ENCODE measurements around the gene OR5AU1. TPM values are rescaled to one million over a fixed set of nuclear protein-coding genes. Genes with fewer than 3 reads are reported as not detected.

OR5AU1 gene
- not detected in 2 replicates for total RNA-seq

DNA sequence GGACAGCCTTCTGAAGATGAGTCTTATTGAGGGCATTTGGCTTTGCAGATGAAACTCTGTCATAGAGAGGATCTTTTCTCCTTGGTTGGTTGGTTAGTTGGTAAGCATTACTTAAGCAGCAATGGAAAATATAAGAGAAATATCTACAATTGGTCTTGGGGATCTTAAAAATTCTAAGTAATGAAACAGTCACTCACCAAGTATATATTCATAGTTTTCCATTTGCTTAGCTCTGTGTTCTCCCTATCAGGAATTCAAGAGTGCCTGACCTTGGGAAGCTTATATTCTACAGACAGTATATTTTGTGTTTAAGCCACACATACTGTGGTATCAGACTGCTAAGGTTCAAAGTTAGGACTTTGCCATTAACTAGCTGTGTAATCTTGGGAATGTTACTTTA lies at the start of gene OR5AU1:
Gene OR5AU1 (minus strand): TSS at position 101 of the 400 bp plus-strand sequence. CDS start 191 bp downstream, outside the sequence.
- no peak for DNase-seq (ENCODE audit: low read depth)

DNA sequence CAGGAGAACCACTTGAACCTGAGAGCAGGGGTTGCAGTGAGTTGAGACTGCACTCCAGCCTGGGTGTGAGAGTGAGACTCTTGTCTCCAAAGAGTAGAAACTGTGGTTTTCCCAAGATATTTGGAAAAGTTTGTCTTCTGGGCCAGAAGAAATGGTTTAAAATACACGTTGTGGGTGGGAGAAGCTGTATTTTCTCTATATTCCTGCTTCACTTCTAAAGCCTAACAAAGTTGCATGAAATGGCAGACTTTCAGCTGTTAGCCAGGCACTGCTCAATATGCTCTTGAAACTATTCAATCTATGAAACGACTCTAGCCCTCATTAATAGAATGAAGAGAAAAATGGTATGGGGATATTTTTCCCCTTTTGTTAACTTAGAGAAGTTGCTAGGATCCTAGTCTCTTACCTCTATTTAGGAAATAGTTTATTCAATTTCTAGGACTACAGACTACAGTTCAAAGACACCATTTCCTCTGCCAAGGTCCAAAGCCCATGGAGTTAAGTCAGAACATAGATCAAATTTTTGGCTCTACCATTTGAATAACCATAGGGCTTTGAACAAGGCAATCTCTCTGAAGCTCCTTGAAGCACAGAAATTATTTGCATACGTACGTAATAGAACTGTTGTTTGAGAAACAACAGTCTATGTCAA lies 49.3 kb upstream of the OR5AU1 start:
- DNase-seq (ENCODE audit: low read depth): no peak

DNA sequence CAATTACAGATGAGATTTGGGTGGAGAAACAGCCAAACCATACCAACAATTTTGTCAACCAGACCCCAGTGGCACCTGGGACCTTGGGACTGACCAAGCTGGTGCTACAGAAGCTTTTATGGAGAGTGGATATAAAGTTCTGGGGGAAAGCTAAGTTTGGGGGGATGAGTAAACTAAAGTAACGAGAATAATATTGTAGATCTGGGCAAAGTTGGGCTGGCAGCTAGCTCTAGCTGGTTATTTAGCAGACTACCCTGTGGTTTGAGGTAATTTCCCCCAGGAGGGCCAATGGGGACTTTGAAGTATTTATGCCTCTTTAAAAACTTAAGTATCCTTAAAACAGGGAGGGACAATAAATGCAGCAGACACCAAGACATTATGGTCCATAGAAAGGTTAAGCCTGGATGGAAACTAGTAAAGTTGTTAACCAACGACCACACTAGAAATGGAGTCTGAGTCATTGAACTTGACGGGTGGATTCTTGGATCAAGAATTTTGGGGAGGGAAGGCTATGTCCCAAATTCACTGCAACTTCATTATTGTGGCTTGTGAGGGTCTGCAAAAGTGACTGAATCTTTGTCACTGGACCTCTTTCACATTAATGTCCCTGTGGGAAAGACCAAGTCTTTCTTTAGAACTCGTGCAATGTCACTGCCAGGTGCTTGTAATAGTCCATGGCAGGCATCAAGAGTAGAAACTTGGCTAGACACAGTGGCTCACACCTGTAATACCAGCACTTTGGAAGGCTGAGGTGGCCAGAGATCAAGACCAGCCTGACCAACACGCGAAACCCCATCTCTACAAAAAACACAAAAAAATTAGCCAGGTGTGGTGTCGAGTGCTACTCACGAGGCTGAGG lies 48.5 kb upstream of the OR5AU1 start:
- no peak for DNase-seq (ENCODE audit: low read depth)

DNA sequence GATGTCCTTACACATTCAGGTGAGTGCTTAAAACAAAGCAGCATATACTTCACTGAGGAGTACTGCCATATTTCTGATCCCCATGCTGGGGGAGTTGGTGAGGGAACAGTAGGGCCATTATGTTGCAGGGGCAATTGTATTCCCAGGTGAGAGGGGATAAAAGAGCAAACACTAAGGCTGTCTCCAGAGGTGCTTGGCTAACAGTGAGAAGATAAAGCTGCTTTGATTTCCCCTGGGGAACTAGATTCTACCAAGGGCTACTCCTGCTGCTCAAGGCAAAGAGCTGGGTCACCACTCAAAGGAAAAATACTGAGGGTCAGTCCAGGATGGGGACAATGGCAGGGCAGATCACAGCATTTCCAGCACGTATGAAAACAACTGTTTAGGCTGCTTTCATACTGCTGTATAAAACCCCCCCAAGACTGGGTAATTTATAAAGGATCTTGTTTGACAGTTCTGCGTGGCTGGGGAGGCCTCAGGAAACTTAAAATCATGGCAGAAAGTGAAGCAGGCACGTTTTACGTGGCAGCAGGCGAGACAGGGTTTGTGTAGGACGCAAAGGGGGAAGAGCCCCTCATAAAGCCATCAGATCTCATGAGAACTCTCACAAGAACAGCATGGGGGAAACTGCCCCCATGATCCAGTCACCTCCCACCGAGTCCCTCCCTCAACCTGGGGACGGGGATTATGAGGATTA lies 47.8 kb upstream of the OR5AU1 start:
- DNase-seq (ENCODE audit: low read depth): no peak

DNA sequence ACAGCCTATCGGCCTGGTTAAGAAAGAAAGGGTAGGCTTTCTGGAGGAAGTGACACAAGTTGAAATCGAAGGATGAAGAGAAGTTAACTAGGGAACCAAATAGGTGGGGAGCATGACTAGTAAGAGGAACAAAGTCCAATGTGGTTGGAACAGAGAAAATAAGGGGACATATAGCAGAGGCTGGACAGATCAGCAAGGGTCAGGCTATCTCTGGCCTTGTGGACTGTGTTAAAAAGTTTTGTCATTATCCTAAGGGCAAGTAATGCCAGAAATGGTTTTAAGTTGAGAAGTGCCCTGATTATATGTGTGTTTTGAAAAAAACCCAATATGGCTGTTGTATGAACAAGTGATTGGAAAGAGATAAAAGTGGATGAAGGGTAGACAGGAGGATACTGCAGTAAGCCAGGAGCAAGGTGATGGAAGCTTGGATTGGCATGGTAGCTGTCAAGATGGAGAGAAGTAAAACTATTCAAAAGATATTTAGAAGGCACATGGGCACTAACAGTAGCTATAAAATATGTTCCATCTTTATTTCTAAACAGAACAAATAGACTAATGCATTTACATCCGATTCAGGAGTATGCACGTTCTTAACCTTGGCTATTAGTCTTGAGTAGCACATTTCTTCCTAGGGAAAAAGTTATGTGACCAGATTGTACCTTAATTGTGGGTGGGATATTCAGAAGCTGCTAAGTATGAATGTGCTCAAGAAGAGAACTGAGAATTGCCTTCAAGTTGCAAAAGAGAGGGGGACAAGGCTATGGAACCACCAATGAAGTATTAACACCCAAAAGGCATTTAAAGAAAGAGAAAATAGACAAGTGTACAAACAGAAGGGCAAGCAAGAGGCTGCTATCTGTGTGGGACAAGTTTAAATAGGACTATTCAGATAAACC lies 46.8 kb upstream of the OR5AU1 start:
- no peak for DNase-seq (ENCODE audit: low read depth)

DNA sequence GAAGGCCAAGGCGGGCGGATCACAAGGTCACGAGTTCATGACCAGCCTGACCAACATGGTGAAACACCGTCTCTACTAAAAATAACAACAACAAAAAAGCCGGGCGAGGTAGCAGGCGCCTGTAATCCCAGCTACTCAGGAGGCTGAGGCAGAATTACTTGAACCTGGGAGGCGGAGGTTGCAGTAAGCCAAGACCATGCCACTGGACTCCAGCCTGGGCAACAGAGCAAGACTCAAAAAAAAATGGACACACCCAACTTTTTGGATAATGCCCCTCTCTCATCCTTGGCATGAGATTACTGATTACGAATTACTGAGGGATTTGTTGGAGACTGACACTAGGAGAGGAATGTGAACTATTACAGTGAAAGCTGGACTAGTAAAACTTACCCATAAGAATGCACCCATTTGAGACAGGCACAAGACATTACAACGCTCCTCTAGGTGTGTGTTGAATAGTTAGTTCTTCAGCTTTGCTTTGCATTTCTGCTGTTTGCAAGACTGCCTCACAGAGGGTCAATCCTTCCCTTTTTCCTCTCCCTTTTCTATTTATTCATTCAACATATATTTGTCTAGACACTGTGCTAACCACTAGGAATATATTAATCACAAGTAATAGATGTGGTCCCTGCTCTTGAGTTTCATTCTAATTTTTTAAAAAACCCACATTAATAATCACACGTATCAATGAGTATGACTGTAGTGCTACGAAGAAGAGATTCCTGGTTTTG lies 46.0 kb upstream of the OR5AU1 start:
- DNase-seq (ENCODE audit: low read depth): no peak

DNA sequence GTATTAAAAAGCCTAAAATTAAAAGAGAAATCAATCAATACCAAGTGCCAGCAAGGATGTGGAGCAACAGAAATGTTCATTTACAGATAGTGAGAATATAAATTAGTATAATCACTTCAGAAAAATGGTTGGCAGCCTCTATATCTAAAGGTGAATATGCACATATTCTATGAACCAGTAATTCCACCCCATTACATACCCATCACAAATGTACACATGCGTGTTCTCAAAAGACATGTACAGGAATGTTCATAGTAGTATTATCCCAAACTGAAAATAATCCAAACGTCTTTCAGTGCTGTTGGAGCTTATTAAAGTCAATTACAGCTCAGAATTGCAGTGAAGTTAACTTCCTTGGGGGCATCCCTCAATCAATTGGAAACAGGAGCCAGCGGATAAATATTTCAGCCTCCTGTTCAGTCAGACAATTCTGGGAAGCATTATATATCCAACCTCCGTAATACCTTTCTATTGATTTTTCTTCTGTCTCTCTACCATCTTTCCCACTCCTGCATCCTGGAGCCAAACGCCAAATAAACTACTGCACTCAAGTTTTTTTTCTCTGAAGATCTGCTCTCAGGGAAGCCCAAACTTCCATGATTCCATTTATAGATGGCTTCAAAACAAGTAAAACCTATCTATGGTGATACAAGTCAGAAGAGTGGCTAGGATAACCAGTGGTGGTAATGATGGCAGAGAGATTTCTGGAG lies 45.0 kb upstream of the OR5AU1 start:
- no peak for DNase-seq (ENCODE audit: low read depth)

DNA sequence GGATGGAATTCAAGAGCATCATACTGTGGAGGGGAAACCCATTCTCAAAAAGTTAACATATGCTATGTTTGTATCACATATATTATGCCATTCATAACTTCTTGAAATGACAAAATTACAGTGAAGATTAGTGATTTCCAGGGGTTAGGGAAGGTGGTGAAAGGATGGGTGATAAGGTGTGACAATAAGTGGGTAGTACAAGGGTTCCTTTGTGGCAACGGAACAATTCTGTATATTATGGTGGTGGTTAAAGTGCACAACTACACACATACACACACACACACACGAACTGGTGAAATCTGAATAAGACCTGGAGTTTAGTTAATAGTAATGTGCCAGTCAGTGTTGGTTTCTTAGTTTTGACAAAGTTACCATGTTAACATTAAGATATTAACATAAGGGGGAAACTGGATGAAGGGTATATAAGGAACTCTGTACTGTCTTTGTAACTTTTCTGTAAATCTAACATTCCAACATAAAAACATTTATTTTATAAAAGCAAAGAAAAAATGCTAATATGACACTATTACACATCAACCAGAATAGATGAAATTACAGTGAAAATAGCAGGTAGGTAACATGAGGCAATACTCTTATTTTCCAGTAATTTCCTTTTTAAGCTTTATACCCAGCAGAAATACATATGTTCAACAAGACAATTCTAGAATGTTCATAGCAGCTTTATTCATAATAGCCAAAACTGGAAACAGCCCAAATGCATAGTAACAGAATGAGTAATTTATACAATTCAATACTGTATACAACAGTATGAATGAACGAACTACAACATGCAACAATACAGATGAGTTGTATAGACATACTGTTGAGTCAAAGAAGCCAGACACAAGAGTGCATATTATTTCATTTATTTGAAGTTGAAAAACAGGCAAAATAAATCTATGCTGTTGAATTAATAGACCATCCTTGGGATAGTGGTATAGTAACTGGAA lies 44.0 kb upstream of the OR5AU1 start:
- no peak for DNase-seq (ENCODE audit: low read depth)

DNA sequence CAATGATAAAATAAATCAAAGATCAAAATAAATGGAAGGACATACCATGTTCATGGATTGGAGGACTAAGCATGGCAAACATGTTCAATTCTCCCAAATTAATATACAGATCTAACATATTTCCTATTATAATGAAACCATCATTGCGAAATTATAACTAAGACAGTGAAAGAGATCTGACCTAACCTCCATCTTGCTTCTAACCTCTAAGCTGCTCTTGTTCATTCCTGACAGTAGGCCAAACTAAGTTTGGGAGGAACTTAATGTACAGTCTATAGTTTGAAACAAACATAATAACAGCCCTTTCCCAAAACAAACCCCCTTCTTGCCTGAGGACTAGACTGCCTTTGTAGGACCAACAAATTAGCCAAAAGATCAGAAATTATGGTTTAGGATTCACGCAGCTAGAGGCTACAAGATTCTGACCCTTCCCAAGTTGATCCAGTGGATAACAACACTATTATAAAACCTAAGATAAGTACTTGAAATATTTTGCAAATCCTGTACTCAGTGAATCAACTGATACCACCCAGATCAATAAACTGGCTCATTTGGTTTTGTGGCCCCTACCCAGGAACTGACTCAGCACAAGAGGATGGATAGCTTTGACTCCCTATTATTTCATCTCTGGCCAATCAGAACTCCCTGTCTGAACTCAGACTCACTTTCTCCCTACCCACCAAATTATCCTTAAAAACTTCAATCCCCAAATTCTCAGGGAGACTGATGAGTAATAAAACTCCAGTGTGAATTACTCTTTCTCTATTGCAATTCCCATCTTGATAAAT lies 41.7 kb upstream of the OR5AU1 start:
- DNase-seq (ENCODE audit: low read depth): no peak

DNA sequence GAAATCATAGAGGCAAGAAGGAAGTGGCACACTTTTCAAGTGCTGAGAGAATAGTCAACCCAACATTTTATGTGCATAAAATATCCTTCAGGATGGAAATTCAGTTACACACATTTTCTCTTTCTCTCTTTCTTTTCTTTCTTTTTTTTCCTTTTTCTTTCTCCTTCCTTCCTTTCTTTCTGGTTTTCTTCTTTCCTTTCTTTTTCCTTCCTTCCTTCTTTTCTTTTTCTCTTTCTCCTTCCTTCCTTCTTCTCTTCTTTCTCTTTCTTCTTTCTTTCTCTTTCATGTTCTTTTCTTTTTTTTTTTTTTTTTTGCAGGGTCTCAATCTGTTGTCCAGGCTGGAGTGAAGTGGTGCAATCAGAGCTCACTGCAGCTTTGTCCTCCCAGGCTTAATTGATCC lies 38.7 kb upstream of the OR5AU1 start:
- no peak for DNase-seq (ENCODE audit: low read depth)

DNA sequence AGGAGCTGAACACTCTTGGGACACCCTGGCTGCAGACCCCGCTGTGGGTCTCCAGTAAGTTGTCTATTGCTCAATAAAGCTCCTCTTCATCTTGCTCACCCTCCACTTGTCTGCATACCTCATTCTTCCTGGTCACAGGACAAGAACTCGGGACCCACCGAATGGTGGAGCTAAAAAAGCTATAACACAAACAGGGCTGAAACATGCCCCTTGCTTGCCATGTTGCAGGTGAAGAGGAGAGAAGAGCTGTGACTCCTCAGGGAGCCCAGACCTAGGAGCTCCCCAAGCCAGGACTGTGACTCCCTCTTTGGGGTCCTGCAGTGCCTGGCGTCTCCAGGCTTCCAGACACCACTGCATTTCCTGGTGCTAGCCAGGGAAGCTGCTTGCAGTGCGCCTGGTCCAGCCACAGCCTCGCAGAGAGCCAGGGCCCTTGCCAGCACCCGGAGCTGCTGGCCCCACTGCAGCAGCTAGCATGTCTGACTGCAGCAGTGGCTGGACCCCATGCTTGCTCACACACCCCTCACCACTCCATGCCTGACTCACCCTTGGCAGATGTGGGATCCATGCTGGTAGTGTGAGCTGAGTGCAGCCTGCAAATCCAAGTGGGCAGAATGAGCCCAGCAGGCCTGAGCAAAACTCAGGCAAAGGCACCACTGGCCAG lies 37.1 kb upstream of the OR5AU1 start:
- DNase-seq (ENCODE audit: low read depth): no peak

DNA sequence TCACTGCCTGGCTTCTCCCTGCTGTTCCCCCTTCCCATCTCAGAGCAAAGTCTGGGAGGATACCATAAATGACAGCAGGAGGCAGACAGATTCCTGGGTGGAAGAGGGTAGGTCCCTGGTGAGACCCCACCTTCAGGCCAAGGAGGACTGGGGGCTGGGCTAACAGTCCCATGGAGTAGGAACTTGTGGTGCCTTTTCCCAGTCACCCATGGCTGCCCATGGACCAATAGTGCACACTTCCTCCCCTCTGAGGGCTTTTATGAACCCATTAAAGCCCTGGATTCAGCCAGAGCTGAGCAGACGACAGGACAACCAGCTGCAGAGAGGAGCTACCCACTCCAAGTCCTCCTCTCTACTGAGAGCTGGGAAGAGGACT lies 36.6 kb upstream of the OR5AU1 start:
- no peak for DNase-seq (ENCODE audit: low read depth)

DNA sequence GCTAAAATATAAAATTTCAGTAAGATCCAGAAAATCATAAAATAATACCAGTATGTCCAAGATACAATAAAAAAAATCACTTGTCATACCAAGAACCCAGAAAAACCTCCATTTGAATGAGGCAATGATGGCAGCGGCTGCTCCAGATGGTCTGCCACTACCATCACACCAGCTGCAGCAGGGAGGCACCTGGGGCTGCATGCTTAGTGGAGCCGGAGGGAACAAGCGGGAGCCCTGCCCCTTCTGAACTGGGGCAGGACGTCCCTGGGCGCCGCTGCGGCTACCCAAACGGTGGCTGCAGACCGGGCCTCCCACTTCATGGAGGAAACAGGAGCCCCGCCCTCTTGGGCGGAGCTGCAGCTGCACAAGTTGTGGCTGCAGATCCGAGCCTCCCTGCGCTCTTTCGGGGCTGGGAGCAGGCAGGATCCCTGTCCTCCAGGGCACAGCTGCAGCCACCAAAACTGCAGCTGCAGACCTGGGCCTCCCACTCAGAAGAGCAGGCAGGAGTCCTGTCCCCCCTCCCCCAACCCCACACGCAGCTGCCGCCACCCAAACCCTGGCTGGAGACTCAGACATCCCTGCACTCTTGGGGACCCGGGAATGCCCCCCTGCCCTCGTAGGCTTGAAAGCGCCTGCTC lies 36.1 kb upstream of the OR5AU1 start:
- peak; percentile 30 for DNase-seq (ENCODE audit: low read depth)

DNA sequence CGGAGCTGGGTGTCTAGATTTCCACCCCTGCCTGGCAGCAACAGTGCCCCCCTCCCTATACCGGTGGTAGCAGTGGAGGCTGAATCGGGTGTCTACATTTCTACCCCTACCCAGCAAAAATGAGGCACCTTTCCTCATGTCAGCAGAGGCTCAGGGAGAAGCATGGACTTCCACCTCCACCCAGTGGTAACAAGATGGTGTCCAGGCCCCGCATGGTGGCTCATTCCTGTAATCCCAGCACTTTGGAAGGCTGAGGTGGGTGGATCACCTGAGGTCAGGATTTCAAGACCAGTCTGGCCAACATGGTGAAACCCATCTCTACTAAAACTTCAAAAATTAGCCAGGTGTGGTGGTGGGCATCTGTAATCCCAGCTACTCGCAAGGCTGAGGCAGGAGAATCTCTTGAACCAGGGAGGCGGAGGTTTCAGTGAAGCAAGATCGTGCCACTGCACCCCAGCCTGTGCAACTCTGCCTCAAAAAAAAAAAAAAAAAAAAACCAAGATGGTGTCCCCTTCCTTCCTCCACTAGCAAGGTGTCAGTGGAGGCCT lies 35.5 kb upstream of the OR5AU1 start:
- DNase-seq (ENCODE audit: low read depth): no peak

DNA sequence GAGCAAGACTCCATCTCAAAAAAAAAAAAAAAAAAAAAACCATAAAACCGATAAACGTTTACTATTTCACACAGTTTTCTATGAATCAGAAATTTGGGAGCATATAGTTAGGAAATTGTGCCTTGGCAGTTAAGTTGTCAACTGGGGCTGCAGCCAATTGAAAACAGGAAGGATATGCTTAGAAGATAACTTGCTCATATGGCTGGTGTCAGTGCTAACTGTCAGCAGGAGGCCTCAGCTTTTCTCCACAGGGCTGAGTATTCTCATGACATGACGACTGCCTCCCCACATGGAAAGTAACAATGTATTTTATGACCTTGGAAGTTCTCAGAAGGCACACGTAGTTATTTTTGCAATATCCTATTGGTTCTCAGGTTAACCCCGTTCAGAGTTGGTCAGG lies 29.6 kb upstream of the OR5AU1 start:
- DNase-seq (ENCODE audit: low read depth): no peak

DNA sequence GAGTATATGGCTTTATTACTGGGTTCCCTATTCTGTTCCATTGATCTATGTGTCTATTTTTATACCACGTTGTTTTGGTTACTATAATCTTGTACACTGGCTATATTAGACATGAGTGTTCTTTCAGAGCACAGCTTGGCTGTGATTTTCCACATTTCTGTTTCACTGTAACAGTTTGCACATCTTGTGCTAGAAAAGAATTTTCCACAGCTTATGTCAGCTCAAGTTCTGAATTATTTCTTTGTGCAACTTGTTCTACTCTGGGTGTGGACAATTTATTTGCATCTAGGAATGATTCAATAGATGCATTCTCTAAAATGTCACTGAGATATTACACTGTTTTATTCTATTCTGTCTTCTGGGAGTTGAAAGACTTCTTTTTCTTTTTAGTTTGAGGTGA lies 28.4 kb upstream of the OR5AU1 start:
- no peak for DNase-seq (ENCODE audit: low read depth)

DNA sequence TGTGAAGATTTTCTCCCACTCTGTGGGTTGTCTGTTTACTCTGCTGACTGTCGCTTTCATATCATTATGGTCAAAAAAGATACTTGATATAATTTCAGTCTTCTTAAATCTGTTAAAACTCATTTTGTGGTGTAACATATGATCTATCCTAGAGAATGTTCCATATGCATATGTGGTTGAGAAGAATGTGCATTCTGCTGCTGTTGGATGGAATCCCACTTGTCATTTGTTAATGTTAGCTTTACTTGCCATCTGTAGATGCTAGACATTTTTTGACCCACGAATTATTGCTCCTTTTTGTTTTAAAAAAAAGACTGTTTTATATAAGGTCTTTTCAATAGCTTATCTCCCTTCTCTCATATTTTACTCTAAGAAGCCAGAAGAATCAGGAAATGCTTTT lies 26.3 kb upstream of the OR5AU1 start:
- DNase-seq (ENCODE audit: low read depth): no peak
